ENCODE data around the gene EVC.

GRCh38 chr4:5742388-5742787 is 31.4 kb downstream of the EVC start:
- TF ChIP-seq YY1 (IDR thresholded peaks at IDR 0.05; ENCODE audit: insufficient read depth, insufficient read length) = no peak
- no peak for TF ChIP-seq ZNF274 (IDR thresholded peaks at IDR 0.05; ENCODE audit: low read depth, low read length)

Data from NT2/D1 (cell line).